HepG2 (cell line): ENCODE data around the gene ISY1. TPM values are rescaled to one million over a fixed set of nuclear protein-coding genes. Genes with fewer than 3 reads are reported as not detected.

Experiments
- AGO1 ChIP-seq: fragments of 200-400 bp; formaldehyde crosslinking; IDR thresholded peaks from 2 replicates; pipeline ENCODE4 v1.6.1; 2017; ENCODE audit warnings: mild to moderate bottlenecking, low read depth, low read length, moderate library complexity; ENCODE audit not compliant: poor library complexity, severe bottlenecking
- AKAP8 ChIP-seq: sonication (generic); formaldehyde crosslinking; IDR thresholded peaks from 2 replicates; pipeline ENCODE4 v1.5.1; 2020; ENCODE audit warnings: mild to moderate bottlenecking, missing genetic modification reagents
- CHD2 ChIP-seq: IDR thresholded peaks from 2 replicates; pipeline ENCODE4 v1.6.1; 2011; ENCODE audit warnings: low read depth, low read length, improper control_type of control experiment
- FLYWCH1 ChIP-seq: sonication (generic); formaldehyde crosslinking; IDR thresholded peaks from 2 replicates; pipeline ENCODE4 v1.8.1; 2023; ENCODE audit warnings: mild to moderate bottlenecking, missing genetic modification reagents
- HCFC1 ChIP-seq: fragments of 150-350 bp; IDR thresholded peaks from 2 replicates; pipeline ENCODE4 v1.6.1; 2014; ENCODE audit warnings: low read depth, low read length
- KLF13 ChIP-seq: sonication (generic); formaldehyde crosslinking; IDR thresholded peaks from 2 replicates; pipeline ENCODE4 v1.4.0; 2020; ENCODE audit warnings: mild to moderate bottlenecking, missing genetic modification reagents
- SIN3A ChIP-seq: IDR thresholded peaks from 2 replicates; pipeline ENCODE4 v1.6.1; 2011; ENCODE audit warnings: low read depth, mild to moderate bottlenecking, control low read depth, low read length, borderline replicate concordance
- SOX5 ChIP-seq: IDR thresholded peaks from 2 replicates; pipeline ENCODE4 v1.6.1; 2016; ENCODE audit warnings: borderline replicate concordance
- YEATS2 ChIP-seq: sonication (generic); formaldehyde crosslinking; IDR thresholded peaks from 2 replicates; pipeline ENCODE4 v1.4.0; 2020; ENCODE audit warnings: missing genetic modification reagents, borderline replicate concordance
- ZFP82 ChIP-seq: sonication (generic); formaldehyde crosslinking; IDR thresholded peaks from 2 replicates; pipeline ENCODE4 v1.5.1; 2020; ENCODE audit warnings: mild to moderate bottlenecking, missing genetic modification reagents, borderline replicate concordance
- ZNF136 ChIP-seq: sonication (generic); formaldehyde crosslinking; IDR thresholded peaks from 2 replicates; pipeline ENCODE4 v1.8.1; 2022; ENCODE audit warnings: low read depth, mild to moderate bottlenecking, moderate library complexity, missing genetic modification reagents
- ZNF431 ChIP-seq: sonication (generic); formaldehyde crosslinking; IDR thresholded peaks from 2 replicates; pipeline ENCODE4 v1.9.0; 2022; ENCODE audit warnings: missing genetic modification reagents, low read depth, mild to moderate bottlenecking, borderline replicate concordance
- polyA plus RNA-seq, 8 experiments: library from polyadenylated mRNA; depleted of rRNA in 3 of 8; stranded (reverse) in 7 of 8; unstranded in 1 of 8; fragments of >200 nt; fragmentation: Illumina TruSeq in 4 of 8; extraction: Trizol in 4 of 8; gene quantifications; 2 replicates each; pipeline versions ENCODE4 v1.2.1 to v1.2.3, GENCODE V29; 2011 to 2016; ENCODE audit warnings: low read depth in 4 of 8, missing spikeins in 1 of 8, mixed read lengths in 1 of 8; ENCODE audit not compliant: insufficient read depth in 1 of 8
- total RNA-seq, 5 experiments: library from RNA; depleted of rRNA; stranded (reverse); fragments of >200 nt; fragmentation: Illumina TruSeq; extraction: Trizol; gene quantifications; 2 replicates each; pipeline ENCODE4 v1.2.3, GENCODE V29; 2016; ENCODE audit warnings: low read depth in 1 of 5
- TF ChIP-seq, protein P1 (sequence below): sonication (generic); formaldehyde crosslinking; IDR thresholded peaks from 2 replicates; pipeline ENCODE4 v1.8.0; 2022; ENCODE audit warnings: mild to moderate bottlenecking, missing genetic modification reagents, moderate library complexity
- TF ChIP-seq, protein P2 (sequence below): sonication (generic); formaldehyde crosslinking; IDR thresholded peaks from 2 replicates; pipeline ENCODE4 v1.8.1; 2023; ENCODE audit warnings: missing genetic modification reagents, inconsistent platforms, borderline replicate concordance
- TF ChIP-seq, protein P3 (sequence below): sonication (generic); formaldehyde crosslinking; IDR thresholded peaks from 2 replicates; pipeline ENCODE4 v1.5.1; 2020; ENCODE audit warnings: missing genetic modification reagents, mild to moderate bottlenecking, borderline replicate concordance
- TF ChIP-seq, protein P4 (sequence below): sonication (generic); formaldehyde crosslinking; IDR thresholded peaks from 2 replicates; pipeline ENCODE4 v1.5.1; 2020; ENCODE audit warnings: missing genetic modification reagents, mild to moderate bottlenecking, borderline replicate concordance
- TF ChIP-seq, protein P5 (sequence below): IDR thresholded peaks from 2 replicates; pipeline ENCODE4 v1.6.1; 2016; ENCODE audit warnings: missing genetic modification reagents, missing compliant biosample characterization
- TF ChIP-seq, protein P6 (sequence below): sonication (generic); formaldehyde crosslinking; IDR thresholded peaks from 2 replicates; pipeline ENCODE4 v1.8.0; 2022; ENCODE audit warnings: missing genetic modification reagents, mild to moderate bottlenecking, inconsistent platforms, borderline replicate concordance

Gene ISY1
- total and polyA plus RNA-seq, 2 of the 13 experiments (the other 11 are each of a cell fraction or from before 2014, with no cell fraction given), result 21.0 to 39.1 TPM

DNA sequence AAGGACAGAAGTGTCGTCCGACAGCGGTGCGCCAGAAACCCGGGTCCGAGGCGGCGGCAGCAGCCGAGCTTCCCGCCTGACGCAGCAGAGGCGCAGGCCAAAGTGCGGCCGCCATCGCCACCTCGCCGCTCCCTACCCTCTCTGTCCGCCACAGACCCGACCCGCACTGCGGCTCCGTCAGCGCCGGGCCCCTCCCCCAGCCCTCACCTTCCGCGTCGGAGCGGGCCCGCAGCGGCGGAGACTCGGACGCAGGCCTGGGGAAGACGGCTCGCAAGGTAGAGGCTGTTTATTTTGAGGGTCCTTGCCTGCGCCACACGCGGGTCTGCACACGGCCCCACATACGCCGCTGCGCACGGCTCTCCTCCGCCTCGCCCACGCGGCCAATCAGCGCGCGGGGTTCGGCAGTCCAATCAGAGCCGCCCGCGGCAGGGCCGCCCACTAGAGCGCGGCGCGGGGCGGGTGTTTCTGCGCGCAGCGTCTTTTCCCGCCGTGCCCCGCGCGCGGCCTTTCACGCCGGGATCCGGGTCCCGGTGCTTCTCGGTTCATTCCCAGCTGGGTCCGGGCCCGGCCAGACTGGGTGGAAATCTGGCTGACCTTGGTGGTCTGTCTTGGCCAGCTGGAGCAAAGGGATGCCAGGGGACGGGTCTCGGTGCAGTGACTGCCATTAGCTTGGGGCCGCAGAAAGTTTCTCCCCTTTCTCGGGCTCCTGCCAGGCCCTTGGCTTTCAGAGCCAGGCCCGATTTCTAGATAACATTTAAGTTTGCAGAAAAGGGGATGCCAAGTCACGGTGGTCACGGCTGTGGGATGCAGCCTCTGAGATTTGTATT is 22.9 kb upstream of the ISY1 start, which contains the start of gene CNBP (continued):
- TF ChIP-seq, protein P1, sequence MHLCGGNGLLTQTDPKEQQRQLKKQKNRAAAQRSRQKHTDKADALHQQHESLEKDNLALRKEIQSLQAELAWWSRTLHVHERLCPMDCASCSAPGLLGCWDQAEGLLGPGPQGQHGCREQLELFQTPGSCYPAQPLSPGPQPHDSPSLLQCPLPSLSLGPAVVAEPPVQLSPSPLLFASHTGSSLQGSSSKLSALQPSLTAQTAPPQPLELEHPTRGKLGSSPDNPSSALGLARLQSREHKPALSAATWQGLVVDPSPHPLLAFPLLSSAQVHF, result no peak; the same call in 1 of the 2 replicates
- TF ChIP-seq ZFP82 (CRISPR knock-in tag) (0 out of 2 replicates have a peak, but pooled peaks have one; percentile 56), SOX5 (CRISPR knock-in tag) (no peak), FLYWCH1 (CRISPR knock-in tag) (no peak), AGO1 (no peak), ZNF431 (CRISPR knock-in tag) (no peak; the same call in 1 of the 2 replicates), ZNF136 (no peak), HCFC1 (no peak; the same call in 1 of the 2 replicates), SIN3A (peak; percentile 81; the same call in 1 of the 2 replicates), AKAP8 (0 out of 2 replicates have a peak, but pooled peaks have one; percentile 17), YEATS2 (CRISPR knock-in tag) (peak; percentile 94), KLF13 (CRISPR knock-in tag) (no peak; the same call in 1 of the 2 replicates), CHD2 (no peak)
- TF ChIP-seq, protein P2, sequence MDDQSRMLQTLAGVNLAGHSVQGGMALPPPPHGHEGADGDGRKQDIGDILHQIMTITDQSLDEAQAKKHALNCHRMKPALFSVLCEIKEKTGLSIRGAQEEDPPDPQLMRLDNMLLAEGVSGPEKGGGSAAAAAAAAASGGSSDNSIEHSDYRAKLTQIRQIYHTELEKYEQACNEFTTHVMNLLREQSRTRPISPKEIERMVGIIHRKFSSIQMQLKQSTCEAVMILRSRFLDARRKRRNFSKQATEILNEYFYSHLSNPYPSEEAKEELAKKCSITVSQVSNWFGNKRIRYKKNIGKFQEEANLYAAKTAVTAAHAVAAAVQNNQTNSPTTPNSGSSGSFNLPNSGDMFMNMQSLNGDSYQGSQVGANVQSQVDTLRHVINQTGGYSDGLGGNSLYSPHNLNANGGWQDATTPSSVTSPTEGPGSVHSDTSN (CRISPR knock-in tag), result no peak
- TF ChIP-seq, protein P3, sequence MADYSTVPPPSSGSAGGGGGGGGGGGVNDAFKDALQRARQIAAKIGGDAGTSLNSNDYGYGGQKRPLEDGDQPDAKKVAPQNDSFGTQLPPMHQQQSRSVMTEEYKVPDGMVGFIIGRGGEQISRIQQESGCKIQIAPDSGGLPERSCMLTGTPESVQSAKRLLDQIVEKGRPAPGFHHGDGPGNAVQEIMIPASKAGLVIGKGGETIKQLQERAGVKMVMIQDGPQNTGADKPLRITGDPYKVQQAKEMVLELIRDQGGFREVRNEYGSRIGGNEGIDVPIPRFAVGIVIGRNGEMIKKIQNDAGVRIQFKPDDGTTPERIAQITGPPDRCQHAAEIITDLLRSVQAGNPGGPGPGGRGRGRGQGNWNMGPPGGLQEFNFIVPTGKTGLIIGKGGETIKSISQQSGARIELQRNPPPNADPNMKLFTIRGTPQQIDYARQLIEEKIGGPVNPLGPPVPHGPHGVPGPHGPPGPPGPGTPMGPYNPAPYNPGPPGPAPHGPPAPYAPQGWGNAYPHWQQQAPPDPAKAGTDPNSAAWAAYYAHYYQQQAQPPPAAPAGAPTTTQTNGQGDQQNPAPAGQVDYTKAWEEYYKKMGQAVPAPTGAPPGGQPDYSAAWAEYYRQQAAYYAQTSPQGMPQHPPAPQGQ (CRISPR knock-in tag), result 0 out of 2 replicates have a peak, but pooled peaks have one; percentile 34
- TF ChIP-seq, protein P4, sequence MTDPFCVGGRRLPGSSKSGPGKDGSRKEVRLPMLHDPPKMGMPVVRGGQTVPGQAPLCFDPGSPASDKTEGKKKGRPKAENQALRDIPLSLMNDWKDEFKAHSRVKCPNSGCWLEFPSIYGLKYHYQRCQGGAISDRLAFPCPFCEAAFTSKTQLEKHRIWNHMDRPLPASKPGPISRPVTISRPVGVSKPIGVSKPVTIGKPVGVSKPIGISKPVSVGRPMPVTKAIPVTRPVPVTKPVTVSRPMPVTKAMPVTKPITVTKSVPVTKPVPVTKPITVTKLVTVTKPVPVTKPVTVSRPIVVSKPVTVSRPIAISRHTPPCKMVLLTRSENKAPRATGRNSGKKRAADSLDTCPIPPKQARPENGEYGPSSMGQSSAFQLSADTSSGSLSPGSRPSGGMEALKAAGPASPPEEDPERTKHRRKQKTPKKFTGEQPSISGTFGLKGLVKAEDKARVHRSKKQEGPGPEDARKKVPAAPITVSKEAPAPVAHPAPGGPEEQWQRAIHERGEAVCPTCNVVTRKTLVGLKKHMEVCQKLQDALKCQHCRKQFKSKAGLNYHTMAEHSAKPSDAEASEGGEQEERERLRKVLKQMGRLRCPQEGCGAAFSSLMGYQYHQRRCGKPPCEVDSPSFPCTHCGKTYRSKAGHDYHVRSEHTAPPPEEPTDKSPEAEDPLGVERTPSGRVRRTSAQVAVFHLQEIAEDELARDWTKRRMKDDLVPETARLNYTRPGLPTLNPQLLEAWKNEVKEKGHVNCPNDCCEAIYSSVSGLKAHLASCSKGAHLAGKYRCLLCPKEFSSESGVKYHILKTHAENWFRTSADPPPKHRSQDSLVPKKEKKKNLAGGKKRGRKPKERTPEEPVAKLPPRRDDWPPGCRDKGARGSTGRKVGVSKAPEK (CRISPR knock-in tag), result no peak; the same call in 1 of the 2 replicates
- TF ChIP-seq, protein P5, sequence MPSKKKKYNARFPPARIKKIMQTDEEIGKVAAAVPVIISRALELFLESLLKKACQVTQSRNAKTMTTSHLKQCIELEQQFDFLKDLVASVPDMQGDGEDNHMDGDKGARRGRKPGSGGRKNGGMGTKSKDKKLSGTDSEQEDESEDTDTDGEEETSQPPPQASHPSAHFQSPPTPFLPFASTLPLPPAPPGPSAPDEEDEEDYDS, result peak; percentile 89
- TF ChIP-seq, protein P6, sequence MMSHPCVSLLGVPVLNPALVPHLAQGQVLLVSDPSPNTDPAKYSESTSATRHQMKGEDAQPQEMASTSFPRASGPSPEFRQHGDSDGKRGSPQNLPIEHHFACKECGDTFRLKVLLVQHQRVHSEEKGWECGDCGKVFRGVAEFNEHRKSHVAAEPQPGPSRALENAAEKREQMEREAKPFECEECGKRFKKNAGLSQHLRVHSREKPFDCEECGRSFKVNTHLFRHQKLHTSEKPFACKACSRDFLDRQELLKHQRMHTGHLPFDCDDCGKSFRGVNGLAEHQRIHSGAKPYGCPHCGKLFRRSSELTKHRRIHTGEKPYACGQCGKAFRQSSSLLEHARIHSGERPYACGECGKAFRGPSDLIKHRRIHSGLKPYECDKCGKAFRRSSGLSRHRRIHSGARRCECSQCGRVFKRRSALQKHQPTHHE (CRISPR knock-in tag), result peak; percentile 94; the same call in 1 of the 2 replicates
